ENCODE data around the gene SLC2A9.

The SLC2A9 gene

DNA sequence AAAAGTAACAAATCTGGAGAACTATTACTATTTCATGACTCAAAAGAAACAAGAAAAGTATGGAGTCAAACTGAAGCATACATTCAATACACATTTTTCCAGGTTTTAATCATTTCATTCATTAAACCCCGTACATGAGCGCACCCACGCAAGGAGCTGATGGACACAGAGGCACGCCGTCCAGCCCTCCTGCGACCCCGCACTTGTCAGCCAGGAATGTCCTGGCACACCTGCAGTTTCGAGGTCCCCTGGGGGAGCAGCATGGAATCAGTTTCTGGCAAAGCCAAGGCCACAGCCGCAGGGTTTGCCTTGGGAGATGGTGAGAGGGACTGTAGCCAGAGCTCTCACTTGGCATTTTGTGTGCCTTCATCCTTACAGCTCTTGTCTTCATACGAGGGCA lies 12.8 kb upstream of the SLC2A9 start:
- H3K9me3 ChIP-seq (ENCODE audit: control insufficient read depth, insufficient read depth, low read length): no peaks in the 10 kb centered on the region

DNA sequence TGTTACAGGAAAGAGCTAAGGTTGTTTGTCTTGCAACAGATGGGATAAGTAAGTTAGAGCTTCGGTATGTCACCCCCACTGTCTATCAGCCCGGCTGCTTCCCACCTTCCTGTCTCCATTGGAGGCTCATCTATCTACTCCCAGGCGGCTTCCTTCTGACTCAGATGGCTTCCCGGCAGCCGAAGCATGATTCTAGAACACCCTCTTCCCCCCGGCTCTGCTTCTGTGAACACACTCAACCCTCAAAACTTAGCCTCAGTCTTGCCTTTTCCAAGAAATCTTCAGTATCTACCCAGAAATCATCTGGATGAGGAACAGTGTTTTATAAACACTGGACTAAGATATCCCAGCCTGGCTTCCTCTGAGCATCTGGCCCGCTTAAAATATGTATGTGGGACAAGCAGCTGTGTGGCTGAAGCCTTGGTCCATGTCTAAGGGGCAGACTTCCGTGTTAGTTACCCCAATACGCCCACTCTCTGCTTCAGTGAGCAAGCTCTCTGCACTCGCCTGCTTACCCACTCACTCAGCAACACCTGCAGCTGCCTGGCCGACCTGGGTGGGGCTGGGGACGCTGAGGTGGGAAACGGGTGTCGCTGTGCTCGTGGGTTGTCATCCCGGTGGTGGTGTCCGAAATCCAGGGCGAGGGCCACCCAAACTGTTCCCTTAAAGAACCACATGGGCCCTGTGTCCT lies 12.0 kb upstream of the SLC2A9 start:
- Histone ChIP-seq H3K36me3 (ENCODE audit: insufficient read depth, low read length) (no peaks in the 10 kb centered on the region), H3K9me3 (ENCODE audit: control insufficient read depth, insufficient read depth, low read length) (no peaks in the 10 kb centered on the region), H3K9ac (ENCODE audit: low read depth, low read length) (no peak overlapping the region; the same call in 1 of the 2 replicates), H3K4me1 (ENCODE audit: insufficient read depth, low read length) (peaks cover 11% of the 10 kb centered on the region)

More for the DNA sequence above, 12.8 kb upstream of the SLC2A9 start:
- Histone ChIP-seq H3K36me3 (ENCODE audit: insufficient read depth, low read length) (no peaks in the 10 kb centered on the region), H3K4me1 (ENCODE audit: insufficient read depth, low read length) (peaks cover 11% of the 10 kb centered on the region), H3K9ac (ENCODE audit: low read depth, low read length) (no peak overlapping the region)

DNA sequence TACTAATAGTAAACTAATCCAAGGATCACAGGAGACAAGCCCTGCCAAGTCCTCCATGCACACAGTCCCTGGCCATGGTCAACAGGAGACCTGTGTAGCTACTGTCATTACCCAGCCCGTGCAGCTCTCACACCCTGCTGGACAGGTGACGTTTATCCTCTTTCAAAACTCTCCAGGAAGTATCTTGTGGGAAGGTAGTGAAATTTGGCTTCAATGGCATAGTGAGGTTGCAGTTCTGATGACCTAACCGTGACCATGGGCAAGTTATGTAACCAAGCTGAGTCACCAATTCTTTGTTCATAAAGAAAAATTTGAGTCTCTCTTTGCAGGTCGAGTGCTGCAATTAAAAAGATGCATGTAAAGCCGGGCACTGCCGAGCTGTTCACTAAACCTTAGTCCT lies 11.3 kb upstream of the SLC2A9 start:
- peaks cover 11% of the 10 kb centered on the region for H3K4me1 ChIP-seq (ENCODE audit: insufficient read depth, low read length)
- H3K36me3 ChIP-seq (ENCODE audit: insufficient read depth, low read length): no peaks in the 10 kb centered on the region
- H3K9ac ChIP-seq (ENCODE audit: low read depth, low read length): no peak overlapping the region
- no peaks in the 10 kb centered on the region for H3K9me3 ChIP-seq (ENCODE audit: control insufficient read depth, insufficient read depth, low read length)

DNA sequence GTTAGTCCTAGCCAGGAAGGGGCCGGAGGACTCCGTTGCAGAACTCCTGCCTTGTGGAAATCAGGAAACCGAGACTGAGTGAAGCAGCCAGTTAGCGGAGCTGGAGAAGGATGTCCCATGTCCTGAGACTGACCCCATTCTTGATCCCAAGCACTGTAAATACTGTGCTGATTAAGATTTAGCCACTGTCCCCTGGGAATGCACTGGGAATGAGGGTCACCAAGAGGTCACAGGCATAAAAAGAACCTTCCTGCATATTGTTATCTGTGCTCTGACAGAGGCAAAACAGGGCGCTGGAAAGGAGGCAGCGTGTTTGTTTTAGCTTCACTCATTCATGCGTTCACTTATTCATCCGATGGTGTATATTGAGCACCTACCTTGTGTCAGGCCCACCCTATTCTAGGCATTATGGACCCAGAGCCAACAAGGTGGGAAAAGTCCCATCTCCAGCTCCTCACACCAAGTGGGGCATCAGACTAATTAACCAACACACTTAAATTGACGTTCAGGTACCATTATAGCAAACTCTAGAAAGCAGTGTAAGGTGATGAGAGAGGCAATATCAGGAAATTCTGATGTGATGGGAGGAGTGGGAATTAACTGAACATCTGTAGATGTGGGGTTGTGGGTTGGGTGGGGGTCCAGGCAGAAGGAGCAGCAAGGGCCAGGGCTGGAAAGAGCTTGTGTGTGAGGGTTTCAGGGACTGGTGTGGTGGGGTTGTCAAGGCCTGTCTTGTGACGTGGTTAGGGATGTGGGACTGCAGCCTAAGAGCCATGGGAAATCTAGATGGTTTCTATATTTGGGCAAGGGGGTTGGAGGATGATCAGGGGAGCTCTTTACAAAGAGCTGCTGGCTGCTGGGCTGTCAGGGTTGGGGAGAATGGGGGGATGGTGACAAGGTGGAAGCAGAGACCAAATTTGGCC lies 10.6 kb upstream of the SLC2A9 start:
- H3K4me1 ChIP-seq (ENCODE audit: insufficient read depth, low read length): peaks cover 11% of the 10 kb centered on the region
- no peaks in the 10 kb centered on the region for H3K9me3 ChIP-seq (ENCODE audit: control insufficient read depth, insufficient read depth, low read length)

DNA sequence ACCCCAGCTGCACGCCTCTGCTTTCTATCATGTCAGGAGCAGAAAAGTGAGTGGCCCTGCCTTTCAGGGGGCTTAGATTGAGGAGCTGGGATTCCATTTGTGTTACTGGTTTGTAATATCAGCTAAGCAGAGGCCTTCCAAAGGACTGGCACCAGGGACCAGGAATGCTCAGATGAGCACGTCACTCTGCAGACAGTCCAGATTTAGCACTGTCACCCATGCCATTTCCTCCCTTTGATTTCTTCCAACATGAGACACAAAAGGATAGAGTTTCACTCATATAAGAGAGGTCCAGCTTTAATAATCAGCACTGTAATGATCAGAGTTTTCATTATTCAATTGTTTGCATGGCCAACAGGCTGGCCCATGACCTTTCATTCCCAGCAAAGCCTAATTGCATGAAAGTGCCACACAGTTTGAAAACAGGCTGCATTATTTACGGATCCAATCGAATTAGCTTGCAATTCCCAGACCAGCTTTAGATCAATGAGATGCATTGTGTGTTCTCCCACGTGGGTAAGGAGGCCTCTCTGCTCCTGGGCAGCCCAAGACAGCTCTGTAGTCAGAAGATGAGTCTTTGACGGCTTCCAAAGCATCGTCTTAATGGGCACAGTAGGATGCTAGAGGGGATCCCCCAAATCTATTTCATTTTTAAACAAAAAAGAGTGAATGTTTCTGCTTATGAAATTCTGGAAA lies 9.8 kb upstream of the SLC2A9 start:
- Histone ChIP-seq H3K36me3 (ENCODE audit: insufficient read depth, low read length) (no peaks in the 10 kb centered on the region), H3K4me1 (ENCODE audit: insufficient read depth, low read length) (peaks cover 11% of the 10 kb centered on the region), H3K9ac (ENCODE audit: low read depth, low read length) (no peak overlapping the region), H3K9me3 (ENCODE audit: control insufficient read depth, insufficient read depth, low read length) (no peaks in the 10 kb centered on the region)

More for the DNA sequence above, 10.6 kb upstream of the SLC2A9 start:
- H3K36me3 ChIP-seq (ENCODE audit: insufficient read depth, low read length): no peaks in the 10 kb centered on the region
- H3K9ac ChIP-seq (ENCODE audit: low read depth, low read length): no peak overlapping the region

DNA sequence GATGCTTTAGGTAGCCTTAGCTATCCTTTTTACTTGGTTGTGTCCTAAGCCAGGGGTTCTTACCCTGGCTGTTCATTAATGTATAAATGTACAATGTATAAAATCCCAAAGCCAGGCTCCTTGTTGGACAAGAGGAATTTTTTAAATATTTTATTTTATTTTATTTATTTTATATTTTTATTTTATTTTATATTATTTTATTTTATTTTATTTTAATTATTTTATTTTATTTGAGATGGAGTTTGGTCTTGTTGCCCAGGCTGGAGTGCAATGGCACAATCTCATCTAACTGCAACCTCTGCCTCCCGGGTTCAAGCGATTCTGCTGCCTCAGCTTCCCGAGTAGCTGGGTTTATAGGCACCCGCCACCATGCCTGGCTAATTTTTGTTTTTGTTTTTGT lies 8.1 kb upstream of the SLC2A9 start:
- Histone ChIP-seq H3K36me3 (ENCODE audit: insufficient read depth, low read length) (no peaks in the 10 kb centered on the region), H3K9ac (ENCODE audit: low read depth, low read length) (no peak overlapping the region), H3K4me1 (ENCODE audit: insufficient read depth, low read length) (peaks cover 11% of the 10 kb centered on the region), H3K9me3 (ENCODE audit: control insufficient read depth, insufficient read depth, low read length) (no peaks in the 10 kb centered on the region)

DNA sequence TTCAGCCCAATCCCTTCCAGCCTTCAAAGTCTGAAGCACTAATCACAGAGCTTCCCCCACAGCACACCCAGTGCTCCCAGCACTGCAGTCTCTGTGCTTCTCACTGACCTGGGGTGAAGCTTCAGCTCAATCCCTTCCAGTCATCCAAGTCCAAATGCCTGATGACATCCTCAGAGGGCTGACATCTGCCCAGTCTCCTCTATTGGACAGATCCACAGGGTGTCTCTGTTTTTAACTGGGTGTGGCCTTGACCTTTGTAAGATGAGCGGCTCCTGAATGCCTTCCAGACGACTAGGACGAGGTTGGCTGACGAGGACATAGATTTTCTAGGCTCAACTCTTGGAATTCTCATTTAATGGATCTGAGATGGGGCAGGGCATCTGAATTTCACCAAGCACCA lies 7.6 kb upstream of the SLC2A9 start:
- Histone ChIP-seq H3K36me3 (ENCODE audit: insufficient read depth, low read length) (no peaks in the 10 kb centered on the region), H3K9ac (ENCODE audit: low read depth, low read length) (no peak overlapping the region), H3K4me1 (ENCODE audit: insufficient read depth, low read length) (peaks cover 11% of the 10 kb centered on the region), H3K9me3 (ENCODE audit: control insufficient read depth, insufficient read depth, low read length) (no peaks in the 10 kb centered on the region)

DNA sequence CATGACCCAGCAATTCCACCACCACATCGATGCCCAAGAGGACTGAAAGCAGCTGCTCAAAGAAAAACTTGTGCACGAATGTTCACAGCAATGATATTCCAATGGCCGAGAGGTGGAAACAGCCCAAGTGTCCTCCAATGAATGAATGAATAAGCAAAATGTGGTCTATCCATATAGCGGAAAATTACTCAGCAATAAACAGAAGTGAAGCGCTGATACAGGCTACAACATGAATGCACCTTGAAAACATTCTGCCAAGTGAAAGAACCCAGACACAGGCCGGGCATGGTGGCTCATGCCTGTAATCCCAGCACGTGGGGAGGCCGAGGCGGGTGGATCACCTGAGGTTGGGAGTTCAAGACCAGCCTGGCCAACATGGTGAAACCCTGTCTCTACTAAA lies 5.2 kb upstream of the SLC2A9 start:
- no peaks in the 10 kb centered on the region for H3K36me3 ChIP-seq (ENCODE audit: insufficient read depth, low read length)
- no peaks in the 10 kb centered on the region for H3K9me3 ChIP-seq (ENCODE audit: control insufficient read depth, insufficient read depth, low read length)
- H3K4me1 ChIP-seq (ENCODE audit: insufficient read depth, low read length): no peaks in the 10 kb centered on the region
- no peak overlapping the region for H3K9ac ChIP-seq (ENCODE audit: low read depth, low read length)

DNA sequence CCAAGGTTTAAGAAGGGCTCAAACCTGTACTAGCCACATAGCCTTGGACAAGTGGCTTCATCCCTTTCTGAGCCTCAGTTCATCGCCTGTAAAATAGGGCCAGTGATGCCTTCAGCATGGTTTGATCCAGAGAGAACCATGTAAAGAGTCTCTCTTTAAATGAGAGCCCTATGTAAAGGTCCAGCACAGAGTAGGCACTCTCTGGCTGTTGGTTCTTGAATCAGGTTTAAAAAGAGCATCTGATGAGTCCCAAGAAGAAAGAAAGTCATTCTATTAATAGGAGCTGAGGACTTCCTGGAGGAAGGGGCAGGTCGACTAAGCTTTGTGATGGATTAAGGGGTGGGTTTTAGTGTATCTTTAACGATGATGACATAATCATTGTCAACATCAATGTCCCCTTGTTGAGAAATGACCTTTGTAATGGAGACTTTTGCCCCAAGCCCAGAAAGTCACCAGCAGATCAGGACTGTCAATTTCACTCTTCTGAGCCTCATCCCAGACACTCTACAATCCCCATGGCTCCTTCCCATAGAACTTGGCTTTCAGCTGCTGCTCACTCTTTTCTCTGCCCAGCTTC lies 4.0 kb upstream of the SLC2A9 start:
- no peaks in the 10 kb centered on the region for H3K4me1 ChIP-seq (ENCODE audit: insufficient read depth, low read length)
- H3K9me3 ChIP-seq (ENCODE audit: control insufficient read depth, insufficient read depth, low read length): no peaks in the 10 kb centered on the region
- no peaks in the 10 kb centered on the region for H3K36me3 ChIP-seq (ENCODE audit: insufficient read depth, low read length)
- H3K9ac ChIP-seq (ENCODE audit: low read depth, low read length): no peak overlapping the region

DNA sequence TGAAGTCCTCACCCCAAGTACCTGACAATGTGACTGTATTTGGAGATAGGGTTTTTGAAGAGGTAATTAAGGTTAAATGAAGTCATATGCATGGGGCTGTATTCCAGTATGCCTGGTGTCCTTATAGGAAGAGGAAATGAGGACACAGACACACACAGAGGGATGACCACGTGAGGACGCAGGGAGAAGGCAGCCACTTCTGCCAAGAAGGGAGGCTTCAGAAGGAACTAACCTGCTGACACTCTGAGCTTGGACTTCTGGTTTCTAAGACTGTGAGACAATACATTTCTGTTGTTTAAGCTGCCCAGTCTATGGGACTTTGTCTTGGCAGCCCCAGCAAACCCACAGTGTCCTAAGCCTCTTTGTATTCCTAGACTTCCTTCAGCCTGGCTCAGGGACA lies 3.0 kb upstream of the SLC2A9 start:
- H3K9me3 ChIP-seq (ENCODE audit: control insufficient read depth, insufficient read depth, low read length): no peaks in the 10 kb centered on the region
- H3K9ac ChIP-seq (ENCODE audit: low read depth, low read length): no peak overlapping the region
- H3K4me1 ChIP-seq (ENCODE audit: insufficient read depth, low read length): no peaks in the 10 kb centered on the region
- H3K36me3 ChIP-seq (ENCODE audit: insufficient read depth, low read length): no peaks in the 10 kb centered on the region

DNA sequence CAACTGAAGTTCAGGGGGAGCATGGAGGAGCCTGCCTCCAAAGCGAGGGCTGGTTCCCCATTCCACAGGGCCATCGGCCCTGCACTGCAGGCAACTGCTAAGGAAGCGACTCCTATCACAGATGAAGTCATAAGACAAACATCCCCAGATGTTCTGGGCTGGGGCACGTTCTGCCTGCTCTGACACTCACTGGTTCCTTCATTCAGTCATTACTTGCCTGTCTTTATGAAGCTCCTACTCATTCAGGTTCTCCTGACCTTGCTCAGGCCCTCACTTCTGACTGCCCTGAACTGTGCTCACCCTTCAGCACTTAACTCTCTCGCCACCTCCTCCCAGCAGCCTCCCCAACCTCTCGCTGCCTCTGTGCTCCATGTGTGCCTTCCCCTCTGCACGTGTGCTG lies 2.5 kb upstream of the SLC2A9 start:
- Histone ChIP-seq H3K9me3 (ENCODE audit: control insufficient read depth, insufficient read depth, low read length) (no peaks in the 10 kb centered on the region), H3K4me1 (ENCODE audit: insufficient read depth, low read length) (no peaks in the 10 kb centered on the region), H3K36me3 (ENCODE audit: insufficient read depth, low read length) (no peaks in the 10 kb centered on the region), H3K9ac (ENCODE audit: low read depth, low read length) (no peak overlapping the region)

DNA sequence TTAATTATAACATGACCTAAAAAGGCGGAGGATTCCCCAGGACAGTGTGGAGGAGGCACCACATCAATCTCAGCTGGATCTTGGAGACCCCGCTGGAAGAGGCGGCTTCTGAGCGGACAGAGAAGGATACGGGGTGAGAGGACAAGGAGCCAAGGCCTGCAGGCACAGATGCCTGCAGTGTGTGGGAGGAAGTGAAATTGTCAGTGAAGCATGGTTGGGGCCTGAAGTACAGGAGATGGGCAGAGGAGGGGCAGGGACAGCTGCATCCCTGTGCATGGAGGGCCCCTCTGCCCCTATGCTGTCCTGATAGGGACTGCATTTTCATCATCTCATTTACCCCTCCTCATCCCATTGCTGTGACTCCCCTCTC lies 1.7 kb upstream of the SLC2A9 start:
- Histone ChIP-seq H3K9me3 (ENCODE audit: control insufficient read depth, insufficient read depth, low read length) (no peaks in the 10 kb centered on the region), H3K9ac (ENCODE audit: low read depth, low read length) (no peak overlapping the region), H3K4me1 (ENCODE audit: insufficient read depth, low read length) (no peaks in the 10 kb centered on the region), H3K36me3 (ENCODE audit: insufficient read depth, low read length) (no peaks in the 10 kb centered on the region)

DNA sequence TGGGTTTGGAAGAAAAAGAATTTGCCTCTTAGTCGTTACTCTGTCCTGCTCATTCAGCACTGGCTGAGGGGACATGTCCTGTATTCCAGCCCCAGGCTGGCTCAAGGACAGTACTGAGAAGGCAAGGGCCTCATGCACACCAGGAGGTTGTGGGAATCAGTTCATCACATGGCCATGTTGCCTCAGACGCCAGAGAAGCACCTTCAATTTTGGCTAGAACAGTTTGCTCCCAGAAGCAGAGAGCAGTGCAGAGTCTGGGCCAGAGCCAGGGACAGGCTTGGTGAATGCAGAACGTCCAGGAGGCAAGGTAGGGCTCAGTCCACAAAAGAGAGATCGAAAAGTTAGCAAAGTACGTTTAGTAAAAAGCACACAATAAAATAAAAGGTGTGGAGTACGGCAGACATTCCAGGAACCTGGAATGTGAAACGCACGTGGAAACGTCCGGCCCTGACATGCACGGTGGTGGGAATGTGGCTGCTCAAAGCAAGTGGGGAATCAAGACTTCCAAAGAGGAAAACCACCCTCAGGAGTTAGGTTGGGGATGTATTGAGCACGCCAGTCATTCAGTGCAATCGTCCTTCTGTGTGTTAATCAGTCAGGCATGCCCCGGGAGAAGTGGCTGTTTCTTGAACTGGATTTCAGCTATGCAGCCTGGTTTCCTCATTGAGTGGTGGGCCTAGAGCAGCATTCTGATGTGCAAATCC lies 1.2 kb upstream of the SLC2A9 start:
- Histone ChIP-seq H3K9me3 (ENCODE audit: control insufficient read depth, insufficient read depth, low read length) (no peaks in the 10 kb centered on the region), H3K4me1 (ENCODE audit: insufficient read depth, low read length) (no peaks in the 10 kb centered on the region), H3K9ac (ENCODE audit: low read depth, low read length) (no peak overlapping the region), H3K36me3 (ENCODE audit: insufficient read depth, low read length) (no peaks in the 10 kb centered on the region)

DNA sequence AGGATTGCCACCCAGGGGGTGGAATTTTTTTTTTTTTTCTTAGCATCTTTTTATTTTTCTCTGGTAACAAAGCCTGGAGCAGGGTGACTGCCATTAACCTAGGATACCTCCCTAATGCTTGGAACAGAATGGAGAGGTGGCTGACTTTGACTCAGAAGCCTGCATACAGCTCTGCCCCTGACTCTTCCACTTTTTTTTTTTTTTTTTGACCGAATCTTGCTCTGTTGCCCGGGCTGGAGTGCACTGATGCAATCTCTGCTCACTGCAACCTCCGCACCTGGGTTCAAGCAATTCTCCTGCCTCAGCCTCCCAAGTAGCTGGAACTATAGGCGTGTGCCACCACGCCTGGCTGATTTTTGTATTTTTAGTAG lies 341 bp upstream of the SLC2A9 start:
- H3K4me1 ChIP-seq (ENCODE audit: insufficient read depth, low read length): no peaks in the 10 kb centered on the region
- no peak overlapping the region for H3K9ac ChIP-seq (ENCODE audit: low read depth, low read length)
- H3K9me3 ChIP-seq (ENCODE audit: control insufficient read depth, insufficient read depth, low read length): no peaks in the 10 kb centered on the region
- H3K36me3 ChIP-seq (ENCODE audit: insufficient read depth, low read length): no peaks in the 10 kb centered on the region
